IPS-NIHi11 (cell line): ENCODE data around the gene HILPDA.

Experiments used
- DNase-seq: peaks from one replicate; pipeline ENCODE4 v3.0.0; 2012; ENCODE audit warnings: mixed read lengths, low spot score

HILPDA gene, protein sequence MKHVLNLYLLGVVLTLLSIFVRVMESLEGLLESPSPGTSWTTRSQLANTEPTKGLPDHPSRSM

DNA sequence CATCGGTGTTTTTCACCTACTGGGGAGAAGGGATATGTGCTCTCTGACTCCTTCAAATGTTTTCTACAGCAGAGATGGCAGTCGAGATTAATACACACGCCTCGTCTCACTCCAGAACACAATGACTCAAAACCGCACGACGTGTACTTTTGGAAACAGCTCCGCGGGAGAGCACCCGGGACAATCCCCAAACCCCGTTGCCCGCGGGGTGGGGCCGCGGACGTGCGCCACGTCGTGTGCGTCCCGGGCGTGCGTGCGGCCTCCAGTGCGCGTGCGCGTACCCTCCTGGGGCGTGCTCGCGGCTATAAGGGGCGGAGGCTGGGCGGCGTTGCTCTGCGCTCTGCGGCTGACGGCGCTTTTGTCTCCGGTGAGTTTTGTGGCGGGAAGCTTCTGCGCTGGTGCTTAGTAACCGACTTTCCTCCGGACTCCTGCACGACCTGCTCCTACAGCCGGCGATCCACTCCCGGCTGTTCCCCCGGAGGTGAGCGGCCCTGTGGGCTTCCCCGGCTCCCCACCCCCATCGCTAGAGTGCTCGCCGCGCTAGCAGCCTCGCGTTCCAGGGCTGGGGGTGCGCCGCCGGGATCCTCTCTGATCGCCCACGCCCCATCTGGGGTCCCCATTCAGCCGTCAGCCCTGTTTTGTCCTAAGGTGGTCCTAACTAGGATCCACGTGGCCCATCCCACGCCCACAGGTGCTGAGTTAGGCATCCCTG, at the start of gene HILPDA:
Gene HILPDA (plus strand): TSS at position 336 of the 712 bp plus-strand sequence. CDS start 1,391 bp downstream, outside the sequence.
- DNase-seq: peak; percentile 93

DNA sequence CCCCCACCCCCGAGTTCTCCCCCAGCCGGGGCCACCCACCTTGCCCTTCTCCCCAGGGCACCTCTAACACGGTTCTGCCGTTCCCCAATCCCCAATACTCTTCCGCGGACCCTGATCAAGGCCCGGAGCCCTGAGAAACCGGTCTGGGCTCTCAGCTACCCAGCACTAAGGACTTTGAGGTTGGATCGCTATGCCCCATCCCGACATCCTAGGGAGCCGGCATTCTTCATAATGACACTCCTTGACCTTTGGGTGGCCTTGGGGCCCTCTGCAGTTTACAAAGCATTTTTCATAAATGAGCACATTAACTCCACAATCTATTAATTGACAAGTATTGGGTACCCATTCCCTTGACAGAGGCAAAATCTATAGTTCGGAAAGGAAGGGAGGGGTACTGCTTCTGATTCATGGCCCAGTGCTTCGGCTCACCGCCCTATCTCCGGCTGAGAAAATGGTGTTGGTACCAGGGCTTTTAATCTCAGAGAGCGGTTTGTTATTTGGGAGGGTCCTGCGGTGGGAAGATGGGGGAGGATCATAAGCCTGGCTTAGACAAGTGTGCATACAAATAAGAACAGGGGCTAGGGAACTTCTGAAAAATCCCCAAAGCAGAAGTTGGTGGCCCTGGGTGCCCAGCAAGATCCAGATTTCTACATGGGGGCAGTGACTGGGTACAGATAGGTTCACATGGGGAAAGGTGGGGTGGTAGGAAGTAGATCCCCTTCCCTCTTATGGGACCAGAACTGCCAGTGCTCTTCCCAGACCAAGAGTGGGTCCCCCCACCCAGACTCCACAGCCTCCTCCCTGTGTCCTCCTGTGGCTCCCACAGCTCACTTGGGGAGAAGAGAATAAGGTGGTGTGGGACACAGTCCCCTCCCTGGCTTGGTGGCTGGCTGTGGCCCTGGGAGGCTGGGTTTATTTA, 49.1 kb upstream of the HILPDA start:
- peak; percentile 51 for DNase-seq

DNA sequence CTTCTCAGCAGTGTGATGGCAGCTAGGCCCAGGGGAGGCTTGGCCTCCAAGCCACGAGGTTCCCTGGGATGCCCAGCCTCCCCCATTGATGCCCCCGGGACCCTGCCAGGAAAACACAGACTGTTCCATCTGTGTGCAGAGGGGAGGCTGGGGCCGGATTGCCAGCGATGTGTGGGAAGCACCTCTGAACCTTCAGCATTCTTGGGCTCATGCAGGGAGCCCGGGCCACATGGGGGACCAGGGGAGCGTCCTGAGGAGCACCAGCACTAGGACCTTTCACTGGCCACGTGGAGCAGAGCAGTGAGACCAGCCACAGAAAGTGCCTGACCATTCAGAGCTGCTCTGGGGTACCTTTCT, 48.5 kb upstream of the HILPDA start:
- DNase-seq: no peak

DNA sequence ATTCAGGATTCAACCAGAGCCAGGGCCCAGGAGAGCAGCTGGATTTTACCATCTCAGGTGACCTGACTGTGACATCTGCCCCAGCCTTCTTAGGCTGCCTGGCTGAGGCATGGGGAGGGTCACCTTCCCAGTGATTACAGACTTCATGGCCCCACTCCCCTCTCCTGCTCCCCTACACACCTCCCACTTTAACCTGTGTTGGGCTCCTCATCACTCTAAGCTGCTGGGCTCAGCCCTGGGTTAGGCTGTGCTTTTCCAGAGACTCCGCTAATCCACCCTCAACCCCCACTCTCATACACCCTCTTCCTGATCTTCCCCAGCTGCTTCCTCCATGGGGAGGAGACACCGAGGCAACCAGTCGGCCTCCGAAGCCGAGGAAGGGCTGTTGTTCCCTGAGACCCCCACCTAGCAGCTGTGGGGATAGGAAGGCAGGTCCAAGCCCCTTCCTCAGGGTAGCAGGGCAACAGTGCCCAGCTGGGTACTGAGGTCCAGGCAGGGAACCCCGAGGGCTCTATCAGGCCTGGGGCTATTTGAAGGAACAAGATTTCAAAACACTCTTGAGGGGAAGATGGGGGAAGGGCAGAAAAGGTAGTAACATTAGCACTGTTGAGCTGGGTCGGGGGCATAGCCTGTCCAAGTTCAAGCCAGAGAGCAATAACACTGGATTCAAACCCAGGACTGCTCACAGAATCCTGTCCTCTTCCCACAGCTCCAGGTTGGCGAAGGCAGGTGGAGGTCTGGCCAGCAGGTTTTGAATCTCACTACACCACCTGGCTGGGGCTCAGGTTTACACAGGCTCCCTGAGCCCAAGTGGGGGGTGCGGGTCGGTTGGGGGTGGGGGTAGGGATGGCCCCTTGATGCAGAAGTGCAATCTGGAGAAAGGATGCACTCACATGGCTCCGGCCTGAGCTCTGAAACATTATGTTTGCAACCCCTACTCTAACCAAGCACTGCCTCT, 47.6 kb upstream of the HILPDA start:
- no peak for DNase-seq

DNA sequence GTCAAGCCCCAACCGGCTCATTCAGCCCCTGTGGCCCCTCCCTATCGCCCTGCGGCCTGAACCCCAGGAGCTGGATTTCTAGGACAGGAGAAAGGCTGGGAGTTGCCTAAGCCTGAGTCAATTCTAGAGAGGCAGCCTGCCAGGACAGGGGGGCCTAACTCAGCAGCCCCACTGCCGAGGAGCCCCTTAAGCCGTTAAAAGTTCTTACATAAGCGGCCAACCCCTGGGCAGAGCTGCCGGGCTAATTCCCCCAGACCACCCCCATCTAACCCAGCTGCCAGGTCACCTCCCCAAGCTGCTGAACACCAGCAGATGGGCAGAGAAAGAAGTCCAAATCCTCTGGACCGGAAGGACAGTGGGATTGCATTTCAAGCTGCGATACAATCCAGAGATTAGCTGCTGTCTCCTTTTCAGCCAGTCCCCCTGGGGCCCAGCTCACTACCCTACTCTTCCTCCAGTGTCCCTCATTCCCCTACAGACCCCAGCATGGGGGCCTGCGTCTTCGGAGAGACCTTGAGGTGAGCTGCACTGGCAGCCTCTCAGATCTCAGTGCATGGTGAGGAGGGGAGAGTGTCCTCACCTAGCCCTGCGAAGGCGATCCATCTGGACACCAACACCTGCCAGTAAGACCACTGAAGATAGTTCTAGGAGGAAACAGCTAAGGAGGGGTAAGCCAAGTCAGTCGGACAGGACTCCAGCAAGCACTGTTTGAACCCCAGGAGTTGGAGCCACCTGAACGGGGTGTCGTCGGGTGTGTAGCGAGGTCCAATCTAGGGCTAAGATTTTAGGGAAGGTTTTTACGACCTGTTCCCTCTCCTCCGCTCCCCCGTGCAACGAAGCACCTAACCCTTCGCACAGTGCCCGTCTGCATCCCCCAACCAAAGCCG, 46.7 kb upstream of the HILPDA start:
- no peak for DNase-seq

DNA sequence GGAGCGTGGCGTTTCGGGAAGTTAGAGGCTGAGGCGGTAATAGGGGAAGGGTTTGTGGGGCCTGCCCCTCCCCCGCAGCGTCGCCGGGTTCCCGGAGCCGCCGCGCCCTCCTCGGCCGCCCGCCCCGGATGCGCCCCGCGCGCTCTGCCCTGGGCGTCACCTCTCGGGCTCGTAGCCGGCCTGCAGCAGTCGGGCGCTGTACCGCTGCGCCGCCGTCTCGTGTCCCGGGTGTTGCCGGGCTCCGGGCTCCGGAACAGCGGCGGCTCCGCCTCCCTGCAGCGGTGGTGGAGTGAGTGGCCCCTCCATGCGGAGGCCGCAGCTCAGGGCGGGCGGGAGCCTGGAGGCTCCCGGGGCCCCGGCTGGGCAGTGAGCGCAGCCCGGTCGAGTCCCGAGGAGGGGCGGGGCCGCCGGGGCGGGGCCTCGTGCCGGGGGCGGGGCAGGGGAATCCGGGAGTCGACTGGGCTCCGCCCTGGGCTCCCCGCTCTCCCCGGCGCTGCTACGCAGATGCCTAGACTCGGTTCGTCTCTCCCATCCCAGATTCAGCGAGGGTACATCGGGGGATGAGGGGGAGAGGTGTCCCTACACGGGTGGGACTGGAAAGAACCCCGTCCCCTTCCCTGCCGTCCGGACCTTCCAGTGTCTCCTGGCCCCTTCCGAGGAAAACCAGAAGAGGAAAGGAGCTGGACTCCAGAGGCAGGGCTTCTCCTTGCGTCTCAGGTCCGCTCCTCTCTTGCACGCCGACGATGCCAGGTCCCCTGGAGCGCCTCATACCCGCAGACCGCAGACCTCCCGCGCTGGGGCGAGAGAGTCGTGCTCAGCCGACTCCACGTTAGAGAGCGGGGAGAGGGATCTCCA, 45.9 kb upstream of the HILPDA start, which contains the start of gene IMPDH1:
Gene IMPDH1 (minus strand): TSS at position 387 of the 855 bp plus-strand sequence. CDS start 81 bp downstream, at position 306.
- DNase-seq: peak; percentile 98

DNA sequence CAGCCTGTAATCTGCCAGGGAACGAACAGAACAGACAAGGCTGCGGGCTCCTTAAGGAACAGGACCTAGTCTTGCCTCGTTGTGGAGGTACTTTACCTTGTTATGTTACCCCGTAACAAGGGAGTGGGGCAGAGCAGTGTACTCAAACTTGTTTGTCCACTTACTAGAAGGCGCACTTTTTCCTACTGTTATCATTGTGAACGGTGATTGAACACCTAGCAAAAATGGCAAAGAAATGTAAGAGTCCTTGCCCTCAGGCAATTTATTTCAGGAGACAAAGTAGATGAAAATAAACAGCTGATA, 45.3 kb upstream of the HILPDA start:
- no peak for DNase-seq

DNA sequence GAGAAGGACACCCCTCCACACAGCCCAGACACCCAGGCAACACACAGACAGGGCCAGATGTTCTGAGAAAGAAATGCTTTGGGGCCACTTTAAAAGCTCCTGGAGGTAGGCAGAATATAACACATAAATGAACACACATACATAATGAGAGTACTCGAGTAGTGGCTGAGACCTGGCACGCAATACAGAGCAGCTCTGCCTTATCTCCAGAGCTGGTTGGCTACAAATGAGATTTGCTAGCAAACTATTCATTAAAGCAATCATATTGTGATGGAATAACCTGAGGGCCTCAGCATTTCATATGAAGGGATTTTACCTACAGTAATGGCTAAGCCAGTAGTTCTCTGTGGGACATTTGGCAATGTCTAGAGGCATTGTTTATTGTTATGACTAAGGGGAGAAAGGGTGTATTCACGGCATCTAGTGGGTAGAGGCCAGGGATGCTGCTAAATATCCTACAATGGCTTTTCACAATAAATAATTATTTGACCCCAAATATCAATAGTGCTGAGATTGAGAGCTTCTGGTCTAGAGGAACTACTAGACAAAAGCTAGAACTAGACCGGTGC, 40.4 kb upstream of the HILPDA start:
- no peak for DNase-seq

DNA sequence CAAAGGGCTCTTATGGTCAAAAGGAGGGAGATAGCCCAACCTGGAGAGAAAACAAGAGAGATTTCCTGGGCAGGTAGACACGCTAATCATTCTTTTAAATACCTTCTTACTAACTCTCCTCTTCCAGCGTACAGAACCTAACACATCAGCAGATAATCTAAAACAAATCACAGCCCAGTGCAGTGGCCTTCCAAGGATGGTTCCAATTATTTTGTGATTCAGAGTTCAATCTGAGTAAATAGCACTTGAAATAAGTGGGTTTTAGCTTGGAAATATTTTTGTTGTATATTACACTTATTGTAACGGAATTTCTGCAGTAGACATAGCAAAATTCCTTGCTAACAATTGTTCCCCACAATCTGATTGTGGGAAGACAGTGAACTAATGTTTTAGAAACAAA, 38.6 kb upstream of the HILPDA start:
- DNase-seq: no peak

DNA sequence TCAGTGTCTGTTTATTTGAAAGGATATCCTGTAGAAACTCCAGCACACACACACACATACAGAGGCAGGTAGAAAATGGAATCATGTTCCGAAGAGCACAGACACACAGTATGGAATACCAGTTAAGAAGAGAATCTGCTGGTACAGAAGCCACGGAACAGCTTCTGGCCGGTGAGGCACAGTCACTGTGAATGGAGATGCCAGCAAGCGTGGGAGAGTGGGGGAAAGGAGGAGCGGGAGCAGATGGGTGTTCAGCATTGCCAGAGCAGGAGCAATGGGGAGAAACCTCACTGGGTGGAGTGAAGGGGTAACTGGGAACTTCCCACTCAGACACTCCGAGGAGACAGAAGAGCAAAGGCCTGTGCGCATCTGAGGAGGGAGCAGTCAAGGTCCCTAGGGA, 36.4 kb upstream of the HILPDA start:
- DNase-seq: no peak

DNA sequence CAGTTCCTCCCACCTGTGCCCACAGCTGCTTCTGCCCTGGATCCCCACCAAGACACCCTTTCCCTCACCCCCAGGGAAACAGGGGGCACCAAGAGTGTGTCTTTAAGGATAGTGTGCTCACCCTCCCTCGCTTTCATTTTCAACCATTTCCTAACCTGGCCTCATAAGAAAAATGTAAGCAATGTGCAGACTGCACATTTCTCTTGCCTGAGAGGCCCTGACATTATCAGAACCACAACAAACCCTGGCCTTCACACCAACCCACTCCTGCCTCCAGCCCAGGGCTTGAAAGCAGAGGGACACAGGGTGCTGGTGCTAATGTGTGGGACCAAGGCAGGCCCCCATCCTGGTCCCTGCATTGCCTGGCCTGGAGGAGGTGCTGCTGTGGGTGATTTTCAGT, 34.9 kb upstream of the HILPDA start:
- no peak for DNase-seq

DNA sequence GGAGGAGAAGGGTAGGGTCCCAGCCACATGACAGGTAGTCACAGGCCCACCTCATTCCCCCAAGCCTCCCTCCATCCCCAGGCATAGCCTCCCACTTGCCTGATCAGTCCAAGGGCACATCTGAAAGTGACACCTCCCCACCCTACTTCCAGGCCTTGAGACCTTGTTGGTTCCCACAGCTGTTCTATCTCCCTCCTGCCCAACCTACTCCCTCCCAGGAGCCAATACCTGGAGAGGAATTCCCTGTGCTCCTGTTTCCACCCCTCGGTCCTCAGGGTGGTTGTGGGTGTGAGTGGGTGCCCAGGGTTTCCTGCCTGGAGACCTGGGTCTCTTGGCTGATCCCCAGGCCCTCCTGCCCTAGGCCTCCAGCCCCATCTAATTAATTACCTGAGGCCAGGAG, 34.3 kb upstream of the HILPDA start:
- DNase-seq: no peak

DNA sequence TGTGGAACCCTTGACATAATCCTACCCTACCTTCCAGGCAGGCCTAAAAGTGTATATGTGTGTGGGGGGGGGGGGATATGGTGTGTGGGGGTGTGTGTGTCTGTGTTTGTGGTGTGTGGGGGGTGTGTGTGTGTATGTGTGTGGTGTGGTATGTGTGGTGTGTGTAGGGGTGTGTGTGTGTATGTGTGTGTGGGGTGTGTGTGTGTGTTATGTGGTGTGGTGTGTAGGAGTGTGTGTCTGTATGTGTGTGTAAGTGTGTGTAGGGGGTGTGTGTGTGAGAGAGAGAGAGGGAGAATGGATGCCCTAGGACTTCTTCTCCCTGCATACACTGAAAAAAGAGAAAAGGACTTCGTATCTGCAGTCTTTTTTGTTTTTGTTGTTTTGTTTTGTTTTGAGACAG, 33.6 kb upstream of the HILPDA start:
- no peak for DNase-seq

DNA sequence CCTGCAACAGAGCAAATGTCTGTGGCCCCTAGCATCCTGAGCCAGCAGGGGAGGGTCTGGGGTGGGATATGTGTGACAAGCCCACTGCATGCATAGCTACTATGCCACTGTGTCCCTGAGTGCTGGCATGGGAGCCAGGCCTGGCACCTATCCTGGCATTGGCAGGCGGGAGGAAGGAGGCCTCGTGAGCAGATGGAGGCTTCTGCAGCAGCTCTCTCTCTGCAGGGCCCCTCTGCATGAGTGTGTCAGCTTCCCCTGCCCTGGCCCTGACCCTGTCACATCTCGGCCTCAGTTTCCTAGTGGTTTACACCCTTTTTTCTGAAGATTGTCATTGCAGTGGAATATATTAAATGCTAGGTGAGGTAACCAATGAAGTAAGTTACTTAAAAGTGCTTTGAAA, 32.8 kb upstream of the HILPDA start:
- DNase-seq: no peak

DNA sequence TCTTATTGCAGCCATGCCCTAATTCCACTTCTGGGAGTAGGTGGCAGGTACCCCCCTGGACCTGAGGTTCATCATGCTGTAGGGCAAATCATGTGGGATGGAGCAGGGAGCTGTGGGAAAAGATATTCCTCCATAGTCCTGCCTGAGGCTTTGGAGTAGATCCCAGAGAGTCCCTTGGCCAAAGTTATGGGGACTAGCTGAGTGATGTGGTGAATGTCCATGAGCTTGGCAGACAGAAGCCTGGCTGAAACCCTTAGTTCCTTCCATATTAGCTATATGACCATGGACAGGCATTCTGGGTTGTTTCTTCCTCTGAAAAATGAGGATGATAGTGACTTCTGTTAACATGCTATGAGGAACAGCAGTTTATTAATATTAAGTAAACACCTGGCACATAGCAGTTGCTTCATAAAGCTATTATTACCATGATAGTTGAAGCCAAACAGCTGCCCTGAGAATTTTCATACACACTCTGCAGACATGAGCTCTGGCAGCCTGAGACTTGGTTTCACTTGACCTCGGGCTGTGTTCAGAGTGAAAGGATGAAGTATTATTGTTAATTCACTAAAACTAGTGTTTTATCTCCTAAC, 30.9 kb upstream of the HILPDA start:
- DNase-seq: no peak

DNA sequence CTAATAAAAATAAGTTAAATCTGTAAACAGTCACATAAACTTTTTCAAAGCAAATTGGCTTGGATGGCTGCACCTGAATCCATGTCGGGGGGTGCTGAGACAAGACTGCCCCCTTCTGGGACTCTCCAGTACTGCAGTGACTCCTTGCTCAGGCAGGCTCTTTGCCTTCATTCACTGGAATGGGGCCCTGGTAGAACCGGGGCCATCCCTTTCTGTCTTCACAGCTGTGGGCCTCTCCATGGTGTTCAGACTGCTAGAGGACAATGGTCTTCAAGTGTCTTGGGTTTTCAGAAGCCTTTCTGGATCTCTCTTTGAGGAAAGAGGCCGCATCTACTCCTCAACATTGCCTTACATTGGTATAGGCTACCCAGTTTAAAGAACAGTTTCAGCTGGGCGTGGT, 29.8 kb upstream of the HILPDA start:
- peak; percentile 79 for DNase-seq

DNA sequence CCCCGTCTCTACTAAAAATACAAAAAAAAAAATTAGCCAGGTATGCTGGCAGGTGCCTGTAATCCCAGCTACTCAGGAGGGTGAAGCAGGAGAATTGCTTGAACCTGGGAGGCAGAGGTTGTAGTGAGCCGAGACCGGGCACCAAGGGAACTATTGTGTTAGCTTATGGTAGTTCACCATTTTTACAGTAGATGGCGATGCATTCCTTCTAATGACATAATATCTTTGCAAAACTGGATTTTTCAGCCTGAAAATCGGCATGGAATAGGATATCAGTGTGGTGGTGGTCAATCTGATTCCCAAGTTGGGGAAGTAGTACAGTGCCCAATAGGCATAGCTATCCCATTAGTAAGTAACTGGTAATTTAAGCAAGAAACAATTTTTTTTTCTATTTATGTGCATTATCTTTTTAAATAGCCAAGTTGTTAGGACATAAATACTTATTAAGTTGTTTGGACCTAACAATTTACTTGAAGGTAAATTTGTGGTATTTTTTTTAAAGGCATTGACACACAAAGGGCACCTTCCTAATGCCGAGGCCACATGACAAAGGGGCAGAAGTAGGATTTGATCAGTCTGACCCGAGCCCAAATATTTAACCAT, 28.3 kb upstream of the HILPDA start:
- peak; percentile 51 for DNase-seq

DNA sequence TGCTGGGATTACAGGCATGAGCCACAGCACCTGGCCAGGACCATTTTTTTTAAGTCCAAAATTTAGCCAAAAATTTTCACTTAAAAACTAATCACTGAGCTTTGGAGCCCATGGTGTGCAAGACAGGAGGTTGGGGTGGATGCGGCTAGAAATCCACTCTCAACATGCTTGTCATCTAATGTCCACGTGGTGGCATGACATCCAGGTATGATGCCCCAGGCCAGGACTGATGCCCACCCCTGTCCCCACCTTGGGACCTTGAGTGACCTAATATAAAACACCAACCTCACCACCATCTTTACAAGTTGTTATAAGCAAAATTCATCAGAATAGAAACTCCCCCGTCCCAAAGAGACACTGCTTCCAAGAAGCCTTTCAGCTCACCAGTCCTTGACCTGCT, 25.5 kb upstream of the HILPDA start:
- DNase-seq: no peak

DNA sequence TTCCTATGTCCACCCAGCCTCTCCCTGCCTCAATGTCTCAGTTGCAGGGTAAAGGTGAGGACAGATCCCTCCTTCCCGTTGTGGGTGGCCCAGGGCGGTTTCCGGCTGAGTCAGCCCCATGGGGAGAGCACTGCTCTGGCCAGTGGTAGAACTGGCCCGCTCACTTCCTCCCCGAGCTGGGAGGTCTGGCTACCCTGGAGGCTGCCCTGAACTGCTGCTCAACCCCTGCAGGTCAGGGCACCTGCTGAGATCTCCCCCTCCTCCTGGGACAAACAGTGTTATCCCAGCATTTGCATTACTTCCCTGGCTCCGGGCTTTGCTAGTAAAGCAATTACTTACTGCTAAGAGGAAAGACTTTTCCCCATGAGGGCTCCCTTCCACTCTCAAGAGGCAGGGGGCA, 24.5 kb upstream of the HILPDA start:
- no peak for DNase-seq
